GM18508 (cell line): Measurements from ENCODE around the gene STK17A.
"Not testable (repeated sequence)": the region's sequence is repeated elsewhere in the genome, so short reads cannot be mapped to it uniquely, and the experiment has no call there.

Experiments
- ATAC-seq: cut with Tn5 transposase; IDR thresholded peaks from one replicate; pipeline ENCODE4 v1.9.1; 2021; ENCODE audit warnings: moderate number of reproducible peaks; ENCODE audit not compliant: insufficient read depth, unreplicated experiment

Gene STK17A

DNA sequence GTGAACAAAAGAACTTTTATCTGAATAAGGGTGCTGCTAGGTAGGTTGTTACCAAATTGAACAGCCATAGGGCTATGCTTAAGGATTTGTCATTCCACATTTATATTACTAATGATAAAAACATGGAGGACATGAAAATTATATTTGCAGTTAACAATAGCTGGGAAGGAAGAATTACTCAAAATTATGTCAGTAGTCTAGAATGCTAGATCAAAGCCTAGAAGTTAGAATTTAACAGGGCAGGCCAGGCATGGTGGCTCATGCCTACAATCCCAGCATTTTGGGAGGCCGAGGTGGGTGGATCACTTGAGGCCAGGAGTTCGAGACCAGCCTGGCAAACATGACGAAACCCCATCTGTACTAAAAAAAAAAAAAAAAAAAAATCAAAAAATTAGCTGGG lies 9.4 kb downstream of the STK17A start:
- ATAC-seq: no peak

DNA sequence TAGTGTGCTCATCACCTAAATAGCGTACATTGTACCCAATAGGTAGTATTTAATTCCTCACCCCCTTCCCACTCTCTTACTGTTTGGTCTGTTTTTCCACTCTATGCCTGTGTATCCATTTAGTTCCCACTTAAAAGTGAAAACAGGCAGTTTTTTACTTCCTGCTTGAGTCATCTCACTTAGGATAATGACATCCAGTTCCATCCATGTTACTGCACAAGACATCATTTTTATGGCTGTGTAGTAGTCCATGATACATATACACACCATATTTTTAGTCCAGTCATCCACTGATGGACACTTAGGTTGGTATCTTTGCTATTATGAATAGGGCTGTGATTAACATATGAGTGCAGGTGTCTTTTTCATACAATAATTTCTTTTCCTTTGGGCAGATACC lies 10.1 kb downstream of the STK17A start:
- no peak for ATAC-seq

DNA sequence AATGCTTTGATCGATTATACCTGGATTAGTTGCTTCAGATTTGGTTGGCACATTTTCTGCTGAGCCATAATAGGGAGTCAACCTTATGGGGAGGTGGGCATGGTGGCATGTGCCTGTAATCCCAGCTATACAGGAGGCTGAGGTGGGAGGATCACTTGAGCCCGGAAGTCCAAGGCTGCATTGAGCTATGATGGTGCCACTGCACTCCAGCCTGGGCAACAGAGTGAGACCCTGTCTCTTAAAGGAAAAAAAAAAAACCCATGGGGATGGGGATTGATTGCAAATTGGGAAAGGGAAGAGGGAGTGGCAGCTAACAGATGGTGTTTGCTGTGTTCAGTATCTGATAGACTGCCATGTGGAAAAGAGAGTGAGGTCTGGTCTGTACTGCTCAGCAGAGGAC lies 11.1 kb downstream of the STK17A start:
- ATAC-seq: no peak

DNA sequence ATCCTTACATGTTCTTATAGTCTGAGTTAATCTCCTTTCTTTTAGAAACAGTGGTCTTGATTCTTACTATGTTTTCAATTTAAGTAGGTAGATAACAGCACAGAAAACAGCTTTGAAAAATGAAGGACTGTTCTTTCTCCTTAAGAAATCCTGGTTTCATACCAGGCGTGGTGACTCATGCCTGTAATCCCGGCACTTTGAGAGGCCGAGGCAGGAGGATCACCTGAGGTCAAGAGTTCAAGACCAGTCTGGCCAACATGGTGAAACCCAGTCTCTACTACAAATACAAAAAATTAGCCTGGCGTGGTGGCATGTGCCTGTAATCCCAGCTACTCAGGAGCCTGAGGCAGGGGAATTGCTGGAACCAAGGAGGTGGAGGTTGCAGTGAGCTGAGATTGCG lies 13.5 kb downstream of the STK17A start:
- ATAC-seq: not testable (repeated sequence)

DNA sequence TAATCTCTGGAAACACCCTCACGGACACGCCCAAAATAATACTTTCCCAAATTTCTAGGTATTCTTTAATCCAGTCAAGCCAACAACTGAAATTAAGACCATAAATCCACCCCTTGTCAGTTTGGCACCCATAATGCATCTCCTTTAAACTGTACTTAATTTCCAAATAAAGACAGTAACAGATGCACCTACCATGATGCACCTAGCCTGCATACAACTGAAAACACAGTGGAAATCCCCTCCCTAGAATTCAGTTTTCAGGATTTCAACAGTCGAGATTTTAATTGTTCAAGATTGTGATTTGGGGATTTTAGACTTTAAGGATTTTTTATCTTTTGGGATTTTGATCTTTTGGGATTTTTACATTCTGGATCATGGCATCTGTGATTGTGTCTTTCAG lies 17.1 kb downstream of the STK17A start:
- no peak for ATAC-seq

DNA sequence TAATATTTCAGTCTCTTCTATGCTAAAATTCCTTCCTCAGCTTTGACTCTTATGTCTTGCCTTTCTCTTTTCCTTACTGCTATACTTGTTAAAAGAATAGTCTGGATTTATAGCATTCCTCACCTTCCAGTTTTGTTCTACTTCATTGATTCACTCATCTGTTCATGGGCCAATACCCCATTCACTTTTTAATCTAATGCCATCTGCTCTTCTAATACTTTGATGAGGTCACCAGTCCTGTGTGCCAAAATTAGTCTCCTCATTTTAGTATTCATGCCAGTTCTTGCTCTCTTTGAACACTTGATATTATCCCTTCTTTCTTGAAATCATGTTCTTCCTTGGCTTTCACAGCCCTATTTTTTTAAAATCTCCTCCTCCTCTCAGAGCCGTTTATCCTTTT lies 19.3 kb downstream of the STK17A start:
- no peak for ATAC-seq

DNA sequence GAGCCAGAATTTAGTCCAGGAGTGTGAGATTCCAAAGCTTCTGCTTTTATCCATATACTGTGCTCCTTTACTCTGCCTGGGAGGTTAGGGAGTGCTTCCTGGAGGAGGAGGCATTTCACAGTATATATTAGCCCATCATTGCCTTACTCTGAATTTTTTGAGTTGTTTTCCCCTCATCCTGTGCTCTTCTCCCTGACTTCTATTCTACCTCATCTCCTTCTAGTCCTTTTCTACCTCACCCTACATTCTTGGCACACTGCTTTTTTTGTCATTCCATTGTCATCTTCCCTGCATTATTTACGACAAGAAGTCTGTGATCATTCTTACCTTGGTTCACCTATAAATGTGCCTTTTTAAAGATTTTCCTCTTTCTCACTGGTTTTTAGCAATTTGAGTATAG lies 21.3 kb downstream of the STK17A start:
- no peak for ATAC-seq

DNA sequence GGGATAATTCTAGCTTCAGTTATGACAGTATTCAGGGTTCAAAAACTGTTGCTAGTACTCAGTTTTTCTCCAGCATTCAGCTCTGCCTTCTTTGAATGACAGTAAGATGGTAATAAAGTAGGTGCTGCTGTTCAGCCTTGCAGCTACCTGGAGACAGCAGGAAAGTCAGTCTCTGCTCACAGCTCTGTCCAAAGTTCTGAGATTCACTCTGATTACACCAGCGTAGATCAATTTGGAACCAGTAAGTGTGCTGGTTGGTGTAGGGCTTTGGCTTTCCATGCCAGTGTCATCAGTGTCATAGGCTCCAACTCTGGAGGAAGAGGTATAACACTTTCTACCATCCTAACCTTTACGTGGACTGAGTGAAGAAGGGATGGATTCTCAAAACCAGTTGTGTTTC lies 26.2 kb downstream of the STK17A start:
- ATAC-seq: no peak

DNA sequence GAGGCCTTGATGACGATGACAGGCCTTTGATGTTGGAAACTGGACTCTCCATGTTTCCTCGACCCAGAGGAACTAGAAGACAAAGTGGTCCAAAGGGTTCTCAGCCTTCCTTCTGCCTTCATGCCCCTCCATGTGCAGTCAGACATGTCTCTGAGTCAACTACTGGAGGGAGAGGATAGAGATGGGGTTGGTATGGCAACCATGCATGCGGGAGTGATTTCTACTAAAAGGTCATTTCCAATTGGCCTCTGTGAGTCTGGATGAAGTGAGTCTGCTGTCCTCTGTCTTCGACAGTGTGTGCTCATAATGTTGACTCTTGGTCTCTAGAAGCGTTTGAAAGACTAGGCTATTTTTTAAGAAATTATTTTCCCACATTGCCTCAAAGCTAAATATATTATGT lies 29.2 kb downstream of the STK17A start:
- ATAC-seq: no peak

DNA sequence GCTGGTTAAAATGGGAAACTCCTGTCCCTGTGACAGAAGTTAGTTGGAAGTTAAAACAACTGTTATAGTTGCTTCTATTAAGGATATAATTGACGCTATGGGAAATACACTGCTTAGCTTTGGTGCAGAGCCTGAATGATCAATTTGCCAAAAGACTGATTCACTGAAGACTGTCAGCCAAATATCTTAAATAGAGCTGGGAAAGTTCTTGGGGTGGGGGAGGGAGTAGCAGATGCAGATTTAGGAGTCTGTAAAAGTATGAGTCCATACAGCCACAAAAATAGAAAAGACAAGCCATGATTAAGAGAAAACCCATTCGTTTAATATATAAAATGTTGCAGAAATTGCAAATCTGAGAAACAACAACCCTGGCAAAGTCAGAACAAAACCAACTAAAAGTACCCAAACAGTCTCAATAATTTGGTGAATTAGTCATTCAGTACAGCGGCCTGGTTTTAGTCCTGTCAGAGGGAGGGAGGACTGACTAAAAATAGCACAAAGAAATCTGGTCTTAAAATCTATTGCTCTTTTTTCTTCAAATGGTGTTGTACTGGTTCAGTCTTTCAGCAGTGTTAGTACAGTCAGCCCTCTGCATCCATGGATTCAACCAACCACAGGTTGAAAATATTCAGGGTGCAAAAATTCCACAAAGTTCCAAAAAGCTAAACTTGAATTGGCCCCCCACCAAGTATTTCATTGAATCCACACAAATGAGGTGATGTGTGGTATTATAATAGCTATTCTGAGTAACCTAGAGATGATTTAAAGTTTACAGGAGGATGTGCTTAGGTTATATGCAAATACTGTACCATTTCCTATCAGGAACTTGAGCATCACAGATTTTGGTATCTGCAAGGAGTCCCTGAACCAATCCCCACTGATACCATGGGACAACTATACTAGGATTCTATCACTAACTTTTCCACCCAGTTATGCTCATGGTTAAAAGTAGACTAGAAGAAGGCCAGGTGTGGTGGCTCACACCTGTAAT lies 30.0 kb downstream of the STK17A start:
- ATAC-seq: peak; percentile 52

DNA sequence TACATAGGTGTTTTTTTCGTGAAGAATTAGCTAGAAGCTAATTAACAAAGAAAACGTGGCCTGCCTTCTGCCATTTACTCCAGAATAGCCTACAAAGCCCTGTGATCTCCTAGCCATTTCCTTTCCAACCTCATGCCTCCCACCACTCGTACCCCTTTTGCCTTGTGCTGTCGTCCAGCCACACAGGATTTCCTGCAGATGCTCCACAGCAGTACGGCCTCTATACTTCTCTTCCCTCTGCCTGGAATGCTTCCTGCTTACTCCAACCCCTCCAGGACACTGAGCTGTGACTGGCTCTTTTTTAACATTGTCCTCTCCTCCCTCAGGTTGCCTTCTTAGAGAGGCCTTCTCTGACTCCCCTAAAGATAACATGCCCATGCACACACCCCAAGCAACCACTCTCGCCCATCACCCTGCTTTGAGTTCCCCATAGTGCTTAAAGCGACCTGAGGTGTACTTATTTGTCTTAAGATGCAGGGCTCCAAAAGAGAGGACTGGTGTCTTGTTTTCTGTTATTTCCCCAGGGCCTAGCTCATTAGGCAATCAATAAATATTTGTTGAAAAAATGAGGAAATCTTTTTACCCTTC lies 32.7 kb downstream of the STK17A start:
- no peak for ATAC-seq

DNA sequence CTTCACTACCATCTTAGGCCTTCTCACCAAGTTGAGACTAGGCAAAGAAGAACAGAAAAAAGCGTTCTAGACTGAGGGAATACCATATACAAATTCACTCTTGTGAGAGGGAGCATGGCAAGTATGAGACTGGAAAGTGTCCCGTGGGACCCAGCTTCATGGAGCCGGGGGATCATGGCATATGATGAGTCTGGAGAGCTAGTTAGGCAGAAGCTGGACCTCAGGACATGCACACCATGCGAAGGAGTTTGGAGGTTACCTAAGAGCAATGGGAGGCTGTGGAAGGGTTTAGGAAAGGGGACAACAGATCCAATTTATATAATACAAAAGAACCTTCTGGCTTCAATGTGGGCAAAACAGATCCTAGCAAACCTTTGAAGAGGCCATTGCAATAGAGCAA lies 34.1 kb downstream of the STK17A start:
- no peak for ATAC-seq

DNA sequence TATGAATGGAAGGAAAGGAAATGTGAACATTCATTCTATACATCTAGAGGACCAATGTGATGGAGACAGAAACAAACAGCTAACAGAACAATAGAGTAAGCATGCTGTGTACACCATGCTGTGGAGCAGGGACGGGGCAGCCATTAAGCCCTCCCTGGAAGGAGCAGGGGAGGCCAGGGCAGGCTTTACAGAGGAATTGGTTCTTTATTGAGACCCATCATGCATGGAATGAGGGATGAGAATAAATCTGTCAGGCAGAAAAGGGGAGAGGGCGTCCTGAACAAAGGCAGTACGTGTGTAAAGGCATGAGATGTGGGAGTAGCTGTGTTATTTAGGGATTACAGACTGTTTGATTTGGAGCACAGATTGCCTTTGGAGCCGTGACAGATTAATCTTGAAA lies 35.2 kb downstream of the STK17A start:
- no peak for ATAC-seq

DNA sequence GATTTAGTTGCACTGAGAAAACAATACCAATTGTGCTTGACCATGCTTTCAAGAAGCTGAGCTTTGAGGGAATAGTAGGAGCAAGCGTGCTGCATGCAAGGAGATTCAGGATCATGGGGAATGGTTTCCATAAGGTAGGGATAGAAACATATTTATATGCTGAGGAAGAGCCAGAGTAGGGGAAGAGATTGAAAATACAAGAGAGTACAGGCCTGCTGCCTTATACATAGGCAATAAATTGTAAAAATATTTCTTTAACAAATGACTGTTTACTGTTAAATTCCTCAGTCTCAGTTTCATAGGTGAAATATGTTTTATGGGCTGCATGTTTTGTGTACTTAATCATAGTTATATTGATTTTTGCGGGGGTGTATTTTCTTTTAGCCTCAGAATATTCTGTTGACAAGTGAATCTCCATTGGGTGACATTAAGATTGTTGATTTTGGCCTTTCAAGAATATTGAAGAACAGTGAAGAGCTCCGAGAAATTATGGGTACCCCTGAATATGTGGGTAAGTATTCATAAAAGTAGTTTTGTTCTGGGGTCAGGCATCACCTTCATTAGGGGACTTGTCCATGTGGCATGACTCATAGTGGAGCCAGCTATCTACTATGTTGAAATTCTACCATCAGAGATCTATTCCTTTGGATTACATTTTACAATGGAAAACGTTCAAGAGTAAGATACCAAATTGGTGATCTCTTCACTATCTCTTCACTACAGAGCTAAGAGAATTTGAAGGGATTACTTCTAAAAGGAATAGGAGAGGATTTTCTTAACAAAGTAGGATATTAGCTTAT lies 36.5 kb downstream of the STK17A start:
- no peak for ATAC-seq

DNA sequence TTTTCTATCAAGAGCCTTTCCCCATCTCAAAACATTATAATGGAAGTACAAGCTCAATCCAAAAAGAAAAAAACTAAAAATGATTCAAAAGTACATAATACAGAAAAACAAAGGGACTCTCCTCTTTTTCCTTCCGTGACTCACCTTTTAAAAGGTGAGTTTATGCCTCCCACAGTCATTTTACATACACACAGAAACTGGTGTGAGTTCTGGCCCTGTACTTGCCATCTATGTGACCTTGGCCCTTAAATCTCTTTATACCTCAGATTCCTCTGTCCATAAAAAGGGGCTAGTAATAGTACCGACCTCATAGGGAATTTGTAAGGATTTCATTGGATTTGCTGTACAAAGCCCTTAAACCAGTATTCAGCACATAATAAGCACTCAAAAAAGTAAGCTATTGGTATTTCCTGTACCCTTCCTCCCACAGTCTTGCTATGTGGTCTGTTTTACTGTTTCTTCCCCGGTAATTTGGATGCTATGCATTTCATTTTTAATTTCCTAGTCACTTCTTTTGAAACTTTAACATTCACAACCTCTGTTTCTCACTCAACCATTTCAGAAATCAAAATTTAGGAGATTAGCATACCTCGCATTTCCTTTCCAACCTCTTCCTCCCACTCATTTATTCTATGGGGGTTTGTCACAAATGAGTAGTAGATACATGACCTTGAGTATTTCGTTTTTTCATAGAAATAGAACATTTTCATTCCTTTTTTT lies 39.0 kb downstream of the STK17A start:
- ATAC-seq: no peak

DNA sequence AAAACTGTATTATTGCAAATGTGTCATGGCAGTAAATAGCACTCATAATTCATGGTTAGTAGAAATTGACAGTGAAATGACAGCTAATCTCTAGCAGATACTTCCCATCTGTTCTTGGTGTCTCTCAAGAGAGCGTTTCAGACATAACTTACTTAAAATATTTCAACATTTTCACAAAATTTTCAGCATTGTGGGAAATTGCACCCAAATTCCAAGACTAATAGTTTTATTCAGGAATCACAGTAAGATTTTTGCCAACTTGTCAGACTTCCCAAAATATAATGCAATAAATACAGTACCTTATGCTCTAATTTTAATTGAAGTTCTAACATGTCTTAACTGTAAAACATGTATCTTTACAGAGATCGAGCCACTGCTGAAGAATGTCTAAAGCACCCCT lies 41.2 kb downstream of the STK17A start:
- no peak for ATAC-seq

DNA sequence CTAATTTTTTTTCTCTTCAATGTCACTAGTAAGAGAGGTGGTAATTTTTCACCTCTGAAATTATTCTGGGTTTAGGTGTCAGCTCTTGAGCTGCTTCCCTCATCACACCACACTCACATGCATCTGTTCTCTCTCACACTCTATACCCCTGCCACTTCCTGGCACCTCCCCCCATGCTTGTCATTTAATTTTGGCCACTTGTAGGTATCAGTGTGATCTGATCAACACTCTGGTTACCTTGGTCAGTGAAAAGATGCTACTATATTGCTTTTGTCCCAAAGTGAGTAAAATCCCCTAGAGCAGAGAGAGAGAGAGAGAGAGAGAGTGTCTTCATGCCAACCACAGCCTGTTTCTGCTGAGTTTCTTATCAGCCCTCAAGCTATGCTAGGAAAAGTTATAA lies 42.5 kb downstream of the STK17A start:
- ATAC-seq: peak; percentile 64

DNA sequence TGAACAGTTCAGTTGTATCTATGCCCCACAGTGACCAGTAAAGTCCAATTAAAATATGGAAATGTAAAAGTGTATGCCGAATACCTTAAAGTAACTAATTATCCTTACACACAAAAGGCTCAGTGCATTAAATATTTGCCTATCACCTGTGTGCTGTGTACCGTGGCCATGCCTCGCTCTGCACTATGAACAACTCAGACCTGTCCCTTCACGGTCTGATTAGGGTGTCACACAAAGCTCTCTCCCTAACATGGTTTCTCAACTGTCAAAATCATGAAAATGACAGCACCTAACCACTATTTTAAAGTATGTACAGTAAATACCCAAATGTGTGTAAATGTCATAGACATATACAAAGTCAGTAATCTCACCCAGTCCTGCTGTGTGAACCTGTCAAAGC lies 43.1 kb downstream of the STK17A start:
- ATAC-seq: no peak

DNA sequence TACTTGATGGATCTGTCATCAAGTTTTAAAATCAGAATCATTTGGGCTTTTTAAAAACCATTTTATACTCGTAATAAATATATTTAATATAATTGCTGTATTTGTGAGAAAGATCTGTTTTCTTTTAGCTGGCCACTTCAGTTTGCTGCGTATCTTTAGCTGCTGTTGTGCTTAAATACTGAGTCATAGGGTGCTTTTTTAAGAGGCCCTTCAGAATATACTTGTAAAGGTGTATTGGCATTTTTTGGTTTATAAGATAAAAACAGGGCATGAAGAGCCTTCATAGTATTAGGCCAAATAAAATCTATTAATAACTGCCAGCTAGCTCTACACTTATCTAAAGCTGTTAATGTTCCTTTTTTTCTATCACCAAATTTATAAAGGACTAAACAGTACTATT lies 43.8 kb downstream of the STK17A start:
- ATAC-seq: no peak

DNA sequence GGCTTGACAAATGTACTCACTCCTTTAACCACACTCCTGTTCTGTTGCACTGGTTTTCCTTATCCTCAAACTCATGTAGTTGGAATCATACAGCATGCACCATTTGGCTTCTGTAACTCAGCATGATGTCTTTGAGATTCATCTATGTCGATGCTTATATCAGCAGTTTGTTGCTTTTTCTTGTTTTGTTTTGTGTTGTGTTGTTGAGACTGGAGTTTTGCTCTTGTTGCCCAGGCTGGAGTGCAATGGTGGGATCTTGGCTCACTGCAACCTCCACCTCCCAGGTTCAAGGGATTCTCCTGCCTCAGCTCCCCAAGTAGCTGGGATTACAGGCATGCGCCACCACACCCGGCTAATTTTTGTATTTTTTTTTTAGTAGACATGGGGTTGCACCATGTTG lies 44.9 kb downstream of the STK17A start:
- not testable (repeated sequence) for ATAC-seq
